Osteoblast (primary cell): Measurements from ENCODE around the gene SERTAD2. TPM values are rescaled to one million over a fixed set of nuclear protein-coding genes. Genes with fewer than 3 reads are reported as not detected.

ENCODE experiments used
- DNase-seq: peaks from one replicate; pipeline ENCODE4 v3.0.0; 2011; ENCODE audit warnings: low spot score, mixed read lengths; ENCODE audit not compliant: insufficient read length; ENCODE audit errors: missing footprints
- H2AFZ ChIP-seq: 2 replicates; pipeline ENCODE4 v1.6.0; 2011; ENCODE audit warnings: mild to moderate bottlenecking, low read length
- H3K27ac ChIP-seq: 2 replicates; pipeline ENCODE4 v1.5.1; 2011; ENCODE audit warnings: mild to moderate bottlenecking, low read depth, low read length, moderate library complexity
- H3K27me3 ChIP-seq: 2 replicates; pipeline ENCODE4 v1.6.0; 2012; ENCODE audit warnings: mild to moderate bottlenecking, control low read depth, inconsistent platforms, low read length, moderate library complexity; ENCODE audit not compliant: insufficient read depth
- H3K36me3 ChIP-seq: 2 replicates; pipeline ENCODE4 v1.5.1; 2011; ENCODE audit warnings: mild to moderate bottlenecking, low read length, control low read depth, moderate library complexity; ENCODE audit not compliant: insufficient read depth
- H3K4me1 ChIP-seq: 2 replicates; pipeline ENCODE4 v1.5.1; 2011; ENCODE audit warnings: mild to moderate bottlenecking, low read length, control low read depth, moderate library complexity; ENCODE audit not compliant: insufficient read depth
- H3K4me2 ChIP-seq: 2 replicates; pipeline ENCODE4 v1.6.0; 2011; ENCODE audit warnings: mild to moderate bottlenecking, low read length; ENCODE audit not compliant: insufficient read depth
- H3K4me3 ChIP-seq: fragments of 200-600 bp; sonication (generic); 3 replicates; pipeline ENCODE4 v1.5.1; 2012; ENCODE audit warnings: mild to moderate bottlenecking, low read length, inconsistent platforms; ENCODE audit not compliant: insufficient read depth
- H3K79me2 ChIP-seq: 2 replicates; pipeline ENCODE4 v1.6.0; 2012; ENCODE audit warnings: mild to moderate bottlenecking, low read length, control low read depth, inconsistent platforms; ENCODE audit not compliant: insufficient read depth
- H3K9me3 ChIP-seq: 2 replicates; pipeline ENCODE4 v1.5.1; 2011; ENCODE audit warnings: low read depth, low read length, control low read depth
- H4K20me1 ChIP-seq: 2 replicates; pipeline ENCODE4 v1.6.0; 2012; ENCODE audit warnings: mild to moderate bottlenecking, low read length, control low read depth; ENCODE audit not compliant: insufficient read depth
- total RNA-seq: library from RNA; depleted of rRNA; stranded (reverse); fragments of >200 nt; gene quantifications from 2 replicates; pipeline ENCODE4 v1.2.3, GENCODE V29; 2012
- TF ChIP-seq, protein P1 (sequence below): IDR thresholded peaks from 2 replicates; pipeline ENCODE4 v1.5.1; 2011; ENCODE audit warnings: mild to moderate bottlenecking, low read depth, low read length, moderate library complexity; ENCODE audit errors: extremely low read depth

The SERTAD2 gene
- total RNA-seq, 1 donor: 24.6 TPM

DNA sequence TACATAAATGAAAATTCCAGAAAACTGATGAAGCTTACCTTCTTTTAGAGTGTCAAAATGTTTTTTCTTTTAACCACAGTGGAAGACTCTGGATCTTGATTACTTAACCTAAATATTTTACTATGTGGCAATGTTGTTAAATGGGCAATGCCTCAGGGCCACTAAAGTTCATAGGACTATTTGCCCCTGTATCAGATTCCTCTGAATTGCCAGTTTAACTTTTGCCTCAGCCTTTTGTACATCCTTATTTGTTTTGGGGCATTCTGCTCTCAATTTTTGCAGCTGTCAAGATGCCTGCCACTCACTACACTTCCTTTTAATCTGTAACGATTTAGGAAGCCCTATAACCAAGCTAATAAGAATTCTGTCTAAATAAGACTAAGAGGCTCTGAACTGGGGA is 31.7 kb upstream of the SERTAD2 start:
- DNase-seq: no peak
- H3K4me2 ChIP-seq: no peak overlapping the region
- no peak overlapping the region for H2AFZ ChIP-seq

DNA sequence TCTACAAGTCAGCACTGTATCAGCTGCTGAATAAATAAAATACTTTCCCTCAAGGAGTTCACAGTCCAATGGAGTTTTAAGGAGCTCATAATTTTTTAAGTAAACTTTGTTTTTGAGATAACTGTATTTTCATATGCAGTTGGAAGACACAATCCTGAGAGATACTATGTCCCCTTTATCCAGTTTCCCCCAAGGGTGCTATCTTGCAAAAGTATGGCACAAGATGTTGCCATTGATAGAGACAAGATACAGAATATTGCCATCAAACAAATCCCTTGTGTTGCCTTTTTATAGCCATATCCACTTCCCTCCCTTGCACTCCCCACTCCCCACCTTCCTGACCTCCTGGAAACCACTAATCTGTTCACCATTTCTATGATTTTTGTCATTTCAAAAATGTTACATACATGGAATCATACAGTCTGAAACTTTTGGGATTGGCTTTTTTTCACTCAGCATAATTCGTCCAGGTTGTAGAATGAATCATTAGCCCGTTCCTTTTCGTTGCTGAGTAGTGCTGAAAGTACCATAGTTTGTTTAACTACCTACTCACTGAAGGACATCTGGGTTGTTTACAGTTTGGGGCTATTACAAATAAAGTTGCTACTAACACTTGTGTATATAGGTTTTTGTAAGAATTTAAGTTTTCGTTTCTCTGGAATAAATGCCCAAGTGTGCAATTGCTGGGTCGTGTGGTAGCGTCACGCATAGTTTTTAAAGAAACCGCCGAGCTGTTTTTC is 30.2 kb upstream of the SERTAD2 start:
- Histone ChIP-seq H3K27me3 (no peaks in the 10 kb centered on the region), H3K27ac (no peak overlapping the region), H3K4me2 (no peak overlapping the region), H3K4me3 (no peak overlapping the region), H3K9me3 (no peaks in the 10 kb centered on the region), H3K36me3 (no peaks in the 10 kb centered on the region), H3K79me2 (peaks cover 65% of the 10 kb centered on the region), H2AFZ (no peak overlapping the region), H4K20me1 (peaks cover 7% of the 10 kb centered on the region), H3K4me1 (peaks cover 9% of the 10 kb centered on the region)
- TF ChIP-seq, protein P1, sequence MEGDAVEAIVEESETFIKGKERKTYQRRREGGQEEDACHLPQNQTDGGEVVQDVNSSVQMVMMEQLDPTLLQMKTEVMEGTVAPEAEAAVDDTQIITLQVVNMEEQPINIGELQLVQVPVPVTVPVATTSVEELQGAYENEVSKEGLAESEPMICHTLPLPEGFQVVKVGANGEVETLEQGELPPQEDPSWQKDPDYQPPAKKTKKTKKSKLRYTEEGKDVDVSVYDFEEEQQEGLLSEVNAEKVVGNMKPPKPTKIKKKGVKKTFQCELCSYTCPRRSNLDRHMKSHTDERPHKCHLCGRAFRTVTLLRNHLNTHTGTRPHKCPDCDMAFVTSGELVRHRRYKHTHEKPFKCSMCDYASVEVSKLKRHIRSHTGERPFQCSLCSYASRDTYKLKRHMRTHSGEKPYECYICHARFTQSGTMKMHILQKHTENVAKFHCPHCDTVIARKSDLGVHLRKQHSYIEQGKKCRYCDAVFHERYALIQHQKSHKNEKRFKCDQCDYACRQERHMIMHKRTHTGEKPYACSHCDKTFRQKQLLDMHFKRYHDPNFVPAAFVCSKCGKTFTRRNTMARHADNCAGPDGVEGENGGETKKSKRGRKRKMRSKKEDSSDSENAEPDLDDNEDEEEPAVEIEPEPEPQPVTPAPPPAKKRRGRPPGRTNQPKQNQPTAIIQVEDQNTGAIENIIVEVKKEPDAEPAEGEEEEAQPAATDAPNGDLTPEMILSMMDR: no peak
- no peak for DNase-seq

More for the DNA sequence above, 31.7 kb upstream of the SERTAD2 start:
- peaks cover 68% of the 10 kb centered on the region for H3K79me2 ChIP-seq
- TF ChIP-seq, protein P1: no peak
- no peaks in the 10 kb centered on the region for H3K27me3 ChIP-seq
- H3K9me3 ChIP-seq: no peaks in the 10 kb centered on the region
- H3K27ac ChIP-seq: no peak overlapping the region
- H3K36me3 ChIP-seq: no peaks in the 10 kb centered on the region
- H3K4me1 ChIP-seq: peaks cover 9% of the 10 kb centered on the region
- H4K20me1 ChIP-seq: peaks cover 5% of the 10 kb centered on the region
- H3K4me3 ChIP-seq: no peak overlapping the region

DNA sequence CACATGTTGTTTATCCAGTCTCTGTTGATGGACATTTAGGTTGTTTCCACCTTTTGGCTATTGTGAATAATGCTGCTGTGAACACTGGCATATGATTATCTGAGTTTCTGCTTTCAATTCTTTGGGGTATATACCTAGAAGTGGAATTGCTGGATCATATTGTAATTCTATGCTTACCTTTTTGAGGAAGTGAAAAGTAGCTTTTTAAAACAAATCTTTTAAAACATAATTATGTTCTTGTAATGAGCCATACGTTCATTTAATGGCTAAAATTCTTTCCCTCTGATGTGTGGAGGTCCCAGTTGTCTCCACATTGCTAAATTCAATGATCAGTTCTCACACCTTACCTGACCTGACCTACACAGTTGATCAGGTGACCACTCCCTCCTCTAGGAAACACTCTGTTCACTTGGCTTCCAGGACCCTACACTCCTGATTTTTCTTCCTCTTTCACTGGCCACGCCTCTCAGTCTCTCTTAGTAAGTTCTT is 27.8 kb upstream of the SERTAD2 start:
- peaks cover 64% of the 10 kb centered on the region for H3K79me2 ChIP-seq
- no peak overlapping the region for H3K27ac ChIP-seq
- TF ChIP-seq, protein P1: no peak
- no peak for DNase-seq
- no peak overlapping the region for H2AFZ ChIP-seq
- peaks cover 4% of the 10 kb centered on the region for H3K36me3 ChIP-seq
- no peak overlapping the region for H3K4me2 ChIP-seq
- no peaks in the 10 kb centered on the region for H3K27me3 ChIP-seq
- peaks cover 9% of the 10 kb centered on the region for H3K4me1 ChIP-seq
- no peak overlapping the region for H3K4me3 ChIP-seq
- no peaks in the 10 kb centered on the region for H3K9me3 ChIP-seq
- peaks cover 10% of the 10 kb centered on the region for H4K20me1 ChIP-seq

DNA sequence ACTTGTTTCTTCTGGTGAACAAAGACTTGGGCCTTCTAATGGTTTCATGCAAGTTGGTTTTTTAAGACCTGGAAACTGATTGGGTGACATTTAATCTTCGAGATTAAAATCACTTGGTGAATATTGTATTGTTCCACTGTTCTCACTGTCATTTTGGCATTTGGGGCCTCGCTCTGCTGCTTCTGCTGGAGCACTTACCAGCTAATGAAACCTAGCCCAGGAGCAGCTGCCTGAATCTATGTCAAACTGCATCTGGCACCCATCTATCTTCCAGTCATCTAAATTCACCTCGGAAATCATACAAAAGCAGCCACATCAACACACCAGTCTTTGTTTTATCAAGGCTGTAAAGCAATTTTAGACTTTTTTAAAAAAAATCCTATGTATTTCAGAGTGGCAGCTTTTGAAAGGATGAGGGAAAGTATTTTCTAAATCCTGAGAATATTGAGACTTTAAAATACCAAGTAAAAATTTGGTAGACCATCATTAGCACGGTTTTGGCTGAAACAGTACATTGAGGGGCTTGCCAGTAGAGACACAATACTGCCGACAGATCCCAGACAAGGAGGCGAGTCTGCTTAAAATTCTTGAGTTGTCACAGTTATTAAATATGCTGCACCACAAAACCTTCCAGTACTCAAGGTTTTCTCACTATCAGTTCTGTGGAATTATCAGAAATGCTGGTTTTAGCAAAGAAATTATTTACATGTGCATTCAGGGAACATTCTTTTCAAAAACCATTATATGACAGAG is 26.1 kb upstream of the SERTAD2 start:
- H3K27ac ChIP-seq: no peak overlapping the region
- H3K36me3 ChIP-seq: peaks cover 8% of the 10 kb centered on the region
- TF ChIP-seq, protein P1: no peak
- no peak overlapping the region for H3K4me3 ChIP-seq
- H2AFZ ChIP-seq: no peak overlapping the region
- H3K4me2 ChIP-seq: no peak overlapping the region
- no peaks in the 10 kb centered on the region for H3K9me3 ChIP-seq
- H3K27me3 ChIP-seq: no peaks in the 10 kb centered on the region
- H4K20me1 ChIP-seq: peaks cover 14% of the 10 kb centered on the region
- DNase-seq: no peak
- H3K4me1 ChIP-seq: peaks cover 9% of the 10 kb centered on the region
- peaks cover 65% of the 10 kb centered on the region for H3K79me2 ChIP-seq
